H9 (cell line): ENCODE results near the gene CEP112. TPM values are rescaled to one million over a fixed set of nuclear protein-coding genes. Genes with fewer than 3 reads are reported as not detected.

ENCODE experiments used
- DNase-seq: peaks from one replicate; pipeline ENCODE4 v3.0.0-alpha.2; 2017
- H2AFZ ChIP-seq: one replicate; pipeline ENCODE4 v1.6.1; 2013; ENCODE audit warnings: mild to moderate bottlenecking, low read length, control low read depth, moderate library complexity
- H2AK5ac ChIP-seq: 2 replicates; pipeline ENCODE4 v1.6.1; 2013; ENCODE audit warnings: low read length, control low read depth, mixed read lengths; ENCODE audit not compliant: insufficient read length
- H2BK120ac ChIP-seq: one replicate; pipeline ENCODE4 v1.6.1; 2013; ENCODE audit warnings: low read depth, mild to moderate bottlenecking, low read length, control low read depth, inconsistent platforms; ENCODE audit not compliant: poor library complexity, severe bottlenecking
- H2BK12ac ChIP-seq: 2 replicates; pipeline ENCODE4 v1.6.1; 2013; ENCODE audit warnings: low read length, control low read depth, mixed read lengths, low read depth; ENCODE audit not compliant: insufficient read length
- H2BK15ac ChIP-seq: 2 replicates; pipeline ENCODE4 v1.6.1; 2013; ENCODE audit warnings: low read depth, low read length, control low read depth
- H2BK20ac ChIP-seq: one replicate; pipeline ENCODE4 v1.6.1; 2013; ENCODE audit warnings: low read depth, mild to moderate bottlenecking, low read length, control low read depth, inconsistent platforms; ENCODE audit not compliant: poor library complexity, severe bottlenecking
- H2BK5ac ChIP-seq: 2 replicates; pipeline ENCODE4 v1.6.1; 2013; ENCODE audit warnings: low read length, control low read depth, mixed read lengths; ENCODE audit not compliant: insufficient read length
- H3K14ac ChIP-seq: 2 replicates; pipeline ENCODE4 v1.6.1; 2013; ENCODE audit warnings: low read length, control low read depth; ENCODE audit not compliant: insufficient read depth
- H3K18ac ChIP-seq: 2 replicates; pipeline ENCODE4 v1.6.1; 2013; ENCODE audit warnings: low read depth, mild to moderate bottlenecking, mixed read lengths, low read length, control low read depth; ENCODE audit not compliant: insufficient read length
- H3K23ac ChIP-seq: 2 replicates; pipeline ENCODE4 v1.6.1; 2013; ENCODE audit warnings: low read length, control low read depth, mixed read lengths, low read depth; ENCODE audit not compliant: insufficient read length
- H3K23me2 ChIP-seq: 2 replicates; pipeline ENCODE4 v1.6.1; 2013; ENCODE audit warnings: low read depth, mild to moderate bottlenecking, mixed read lengths, low read length, control low read depth; ENCODE audit not compliant: insufficient read length, poor library complexity, severe bottlenecking
- H3K27ac ChIP-seq: 2 replicates; pipeline ENCODE4 v1.5.1; 2013; ENCODE audit warnings: low read length, control low read depth, mixed read lengths, low read depth; ENCODE audit not compliant: insufficient read length
- H3K27me3 ChIP-seq: 2 replicates; pipeline ENCODE4 v1.6.1; 2013; ENCODE audit warnings: low read length, control low read depth, inconsistent platforms; ENCODE audit not compliant: insufficient read depth
- H3K4ac ChIP-seq: 2 replicates; pipeline ENCODE4 v1.6.1; 2013; ENCODE audit warnings: low read depth, mild to moderate bottlenecking, control low read depth, inconsistent platforms, low read length, moderate library complexity
- H3K4me1 ChIP-seq: 2 replicates; pipeline ENCODE4 v1.6.1; 2013; ENCODE audit warnings: low read length, control low read depth, inconsistent platforms; ENCODE audit not compliant: insufficient read depth
- H3K4me2 ChIP-seq: 2 replicates; pipeline ENCODE4 v1.6.1; 2013; ENCODE audit warnings: low read length, control low read depth, mixed read lengths; ENCODE audit not compliant: insufficient read length, insufficient read depth
- H3K56ac ChIP-seq: 2 replicates; pipeline ENCODE4 v1.6.1; 2013; ENCODE audit warnings: low read depth, mild to moderate bottlenecking, mixed read lengths, low read length, control low read depth; ENCODE audit not compliant: insufficient read length
- H3K79me1 ChIP-seq: 2 replicates; pipeline ENCODE4 v1.6.1; 2013; ENCODE audit warnings: low read depth, mild to moderate bottlenecking, moderate library complexity, low read length, control low read depth, inconsistent platforms; ENCODE audit not compliant: insufficient read depth, poor library complexity, severe bottlenecking
- H3K79me2 ChIP-seq: 2 replicates; pipeline ENCODE4 v1.6.1; 2013; ENCODE audit warnings: low read length, control low read depth, inconsistent platforms; ENCODE audit not compliant: insufficient read depth
- H3K9ac ChIP-seq: 2 replicates; pipeline ENCODE4 v1.6.1; 2013; ENCODE audit warnings: low read length, control low read depth, mixed read lengths; ENCODE audit not compliant: insufficient read length; ENCODE audit errors: extremely low read depth
- H3K9me3 ChIP-seq: one replicate; pipeline ENCODE4 v1.6.1; 2013; ENCODE audit warnings: low read depth, low read length, inconsistent platforms; ENCODE audit not compliant: control insufficient read depth
- H3T11ph ChIP-seq: one replicate; pipeline ENCODE4 v1.6.1; 2013; ENCODE audit warnings: mild to moderate bottlenecking, low read length, control low read depth, inconsistent platforms
- H4K20me1 ChIP-seq: one replicate; pipeline ENCODE4 v1.6.1; 2013; ENCODE audit not compliant: control insufficient read depth, insufficient read length, insufficient read depth
- H4K5ac ChIP-seq: 2 replicates; pipeline ENCODE4 v1.6.1; 2013; ENCODE audit warnings: low read depth, mild to moderate bottlenecking, mixed read lengths, low read length, control low read depth; ENCODE audit not compliant: insufficient read length
- H4K8ac ChIP-seq: replicated peaks from 2 replicates; pipeline ENCODE4 v1.6.1; 2013; ENCODE audit warnings: low read length, control low read depth, mixed read lengths, low read depth; ENCODE audit not compliant: insufficient read length
- H4K91ac ChIP-seq: 2 replicates; pipeline ENCODE4 v1.6.1; 2013; ENCODE audit warnings: low read depth, mild to moderate bottlenecking, moderate library complexity, mixed read lengths, low read length, control low read depth; ENCODE audit not compliant: insufficient read length
- H3K27ac Mint-ChIP-seq, 3 experiments: 2 replicates in 2 of 3; 3 replicates in 1 of 3; pipeline ENCODE4 v1.8.0; 2020 to 2021; ENCODE audit warnings: mixed read lengths in 3 of 3, mild to moderate bottlenecking in 1 of 3, moderate library complexity in 1 of 3
- H3K27me3 Mint-ChIP-seq: 2 replicates; pipeline ENCODE4 v1.8.0; 2021; ENCODE audit warnings: low read depth, mild to moderate bottlenecking, moderate library complexity, mixed read lengths
- H3K36me3 Mint-ChIP-seq, 3 experiments: 2 replicates in 2 of 3; 3 replicates in 1 of 3; pipeline ENCODE4 v1.8.0; 2020 to 2021; ENCODE audit warnings: low read depth in 3 of 3, mixed read lengths in 3 of 3; ENCODE audit not compliant: insufficient read depth in 1 of 3
- H3K4me1 Mint-ChIP-seq, 2 experiments: 2 replicates each; pipeline ENCODE4 v1.8.0; 2020; ENCODE audit warnings: mixed read lengths in 2 of 2
- H3K4me3 Mint-ChIP-seq, 2 experiments: 2 replicates in 1 of 2; 3 replicates in 1 of 2; pipeline ENCODE4 v1.8.0; 2020 to 2021; ENCODE audit warnings: mild to moderate bottlenecking in 2 of 2, mixed read lengths in 2 of 2, moderate library complexity in 1 of 2
- H3K9me3 Mint-ChIP-seq, 2 experiments: 2 replicates in 1 of 2; 3 replicates in 1 of 2; pipeline ENCODE4 v1.8.0; 2020; ENCODE audit warnings: mild to moderate bottlenecking in 2 of 2, mixed read lengths in 2 of 2, moderate library complexity in 1 of 2
- CTCF ChIP-seq: fragments of 200-600 bp; sonication (generic); conservative IDR thresholded peaks from 3 replicates; pipeline ENCODE4 v1.8.0; 2021; ENCODE audit warnings: antibody characterized with exemption, mild to moderate bottlenecking
- WGBS: extraction: QIAGEN DNeasy Blood & Tissue Kit; methylation state at CpG from one replicate; pipeline ENCODE4 v1.1.7; 2013; ENCODE audit warnings: missing lambda C conversion rate, low lambda C conversion rate, mixed read lengths; ENCODE audit not compliant: insufficient read length; ENCODE audit errors: extremely low coverage; 5-methylcytosine and 5-hydroxymethylcytosine counted together
- total RNA-seq: library from RNA; stranded (reverse); gene quantifications from 2 replicates; pipeline ENCODE4 v1.2.1, GENCODE V29; 2021

Gene CEP112
- total RNA-seq, 1 experiment from 2014 or later: 5.4 TPM

GRCh38 chr17:65751263-65751662, 440.7 kb downstream of the CEP112 start:
- Mint-ChIP-seq H3K4me1 (peaks cover 5 to 10% of the 10 kb centered on the region in 2 experiments; a peak in 2 of 4 replicates), H3K27ac (no peak overlapping the region), H3K4me3 (no peak overlapping the region), H3K27me3 (no peaks in the 10 kb centered on the region), H3K36me3 (no peaks in the 10 kb centered on the region), H3K9me3 (no peaks in the 10 kb centered on the region)
- H4K8ac ChIP-seq: no peak overlapping the region
- H3K56ac ChIP-seq: no peak overlapping the region
- no peak overlapping the region for H3K4ac ChIP-seq
- no peak for DNase-seq
- no peak overlapping the region for H2BK5ac ChIP-seq
- H3K79me2 ChIP-seq: no peaks in the 10 kb centered on the region
- H3K27ac ChIP-seq: no peak overlapping the region
- no peaks in the 10 kb centered on the region for H3K23me2 ChIP-seq
- H3K9ac ChIP-seq: no peak overlapping the region
- H4K91ac ChIP-seq: no peak overlapping the region
- H2BK15ac ChIP-seq: no peak overlapping the region
- H4K20me1 ChIP-seq: no peaks in the 10 kb centered on the region
- no peak overlapping the region for H2BK12ac ChIP-seq
- no peak overlapping the region for H3K18ac ChIP-seq
- no peaks in the 10 kb centered on the region for H3K27me3 ChIP-seq
- H2AK5ac ChIP-seq: no peak overlapping the region
- H2BK20ac ChIP-seq: no peak overlapping the region
- TF ChIP-seq CTCF: no peak
- no peak overlapping the region for H3K4me2 ChIP-seq
- H2AFZ ChIP-seq: no peak overlapping the region
- H2BK120ac ChIP-seq: no peak overlapping the region
- H3K23ac ChIP-seq: no peak overlapping the region
- WGBS: no CpG with 5 or more reads among the region's 5 CpGs
- no peak overlapping the region for H4K5ac ChIP-seq
- H3K9me3 ChIP-seq: no peaks in the 10 kb centered on the region
- no peak overlapping the region for H3K14ac ChIP-seq
- no peaks in the 10 kb centered on the region for H3K79me1 ChIP-seq
- H3T11ph ChIP-seq: no peak overlapping the region
- H3K4me1 ChIP-seq: no peaks in the 10 kb centered on the region
